Prostate gland (tissue), 2 donors: ENCODE measurements around the gene TLR5. TPM values are rescaled to one million over a fixed set of nuclear protein-coding genes. Genes with fewer than 3 reads are reported as not detected.

Source experiments
- DNase-seq: peaks from one replicate; pipeline ENCODE4 v3.0.0-alpha.2; 2019; ENCODE audit warnings: low spot score
- H3K27ac ChIP-seq, 2 donors: fragments of 200-600 bp; sonication (generic); 2 replicates each; pipeline ENCODE4 v1.5.1; 2017 to 2019
- H3K27me3 ChIP-seq: fragments of 200-600 bp; sonication (generic); replicated peaks from 2 replicates; pipeline ENCODE4 v1.5.1; 2019; ENCODE audit not compliant: insufficient read depth
- H3K36me3 ChIP-seq, 2 donors: fragments of 200-600 bp; sonication (generic); 1 replicate in 1 of 2; 2 replicates in 1 of 2; pipeline versions ENCODE4 v1.5.1 to v1.8.1; 2017 to 2019
- H3K4me1 ChIP-seq: fragments of 200-600 bp; sonication (generic); replicated peaks from 2 replicates; pipeline ENCODE4 v1.5.1; 2019
- H3K4me3 ChIP-seq, 2 donors: fragments of 200-600 bp; sonication (generic); 2 replicates each; pipeline ENCODE4 v1.5.1; 2017 to 2019
- H3K9me3 ChIP-seq: fragments of 200-600 bp; sonication (generic); 2 replicates; pipeline ENCODE4 v1.5.1; 2017
- CTCF ChIP-seq, 4 experiments: fragments of 200-600 bp in 2 of 4; fragments of 450-650 bp in 2 of 4; sonication (generic) in 2 of 4; IDR thresholded peaks; 1 replicate in 3 of 4; 2 replicates in 1 of 4; pipeline ENCODE4 v1.5.1; 2016 to 2019; ENCODE audit warnings: antibody characterized with exemption in 4 of 4, mild to moderate bottlenecking in 2 of 4, moderate library complexity in 2 of 4
- POLR2A ChIP-seq: fragments of 450-650 bp; IDR thresholded peaks from one replicate; pipeline ENCODE4 v1.6.1; 2016; ENCODE audit warnings: antibody characterized with exemption, mild to moderate bottlenecking
- POLR2AphosphoS5 ChIP-seq: sonication (generic); formaldehyde crosslinking; IDR thresholded peaks from one replicate; pipeline ENCODE4 v1.6.1; 2017; ENCODE audit warnings: antibody characterized with exemption
- WGBS: methylation state at CpG from one replicate; pipeline ENCODE4 v1.1.5; 2018; 5-methylcytosine and 5-hydroxymethylcytosine counted together
- intact Hi-C: fragments of 100-400 bp; cut with DNase I; formaldehyde crosslinking; loops from one replicate; pipeline ENCODE4 v1.14.2; 2022
- total RNA-seq, 2 donors: library from RNA; depleted of rRNA; stranded (reverse); fragments of >200 nt; gene quantifications; one replicate each; pipeline ENCODE4 v1.1.0, GENCODE V29; 2016

The TLR5 gene
- total RNA-seq, 2 donors from 2014 or later: 7.4 to 14.2 TPM

GRCh38 chr1:223161321-223161720, 18.3 kb upstream of the TLR5 start:
- Histone ChIP-seq H3K27ac (no peak overlapping the region), H3K27me3 (no peaks in the 10 kb centered on the region), H3K9me3 (no peaks in the 10 kb centered on the region), H3K4me1 (no peaks in the 10 kb centered on the region), H3K4me3 (no peak overlapping the region), H3K36me3 (no peaks in the 10 kb centered on the region)
- no peak for DNase-seq
- no peak for TF ChIP-seq POLR2AphosphoS5
- no peak for TF ChIP-seq CTCF (IDR thresholded peaks at IDR 0.05)
- TF ChIP-seq POLR2A: no peak
- 78% methylated on average over 3 of the region's 3 CpGs for WGBS
- intact Hi-C loops: no loop called here

GRCh38 chr1:223156343-223156742, 13.3 kb upstream of the TLR5 start:
- no peak overlapping the region for H3K27ac ChIP-seq
- WGBS: 89% methylated on average over 2 of the region's 2 CpGs
- H3K9me3 ChIP-seq: no peaks in the 10 kb centered on the region
- TF ChIP-seq POLR2AphosphoS5: no peak
- no peak for TF ChIP-seq CTCF (IDR thresholded peaks at IDR 0.05)
- no peaks in the 10 kb centered on the region for H3K27me3 ChIP-seq
- intact Hi-C loops: no loop called here
- no peaks in the 10 kb centered on the region for H3K4me1 ChIP-seq
- no peaks in the 10 kb centered on the region for H3K36me3 ChIP-seq
- no peak for DNase-seq
- no peak overlapping the region for H3K4me3 ChIP-seq

GRCh38 chr1:223155153-223155552, 12.1 kb upstream of the TLR5 start:
- TF ChIP-seq CTCF (IDR thresholded peaks at IDR 0.05) (no peak), POLR2AphosphoS5 (no peak), POLR2A (no peak)

GRCh38 chr1:223153177-223154119, 10.4 kb upstream of the TLR5 start:
- DNase-seq: no peak
- Histone ChIP-seq H3K9me3 (no peaks in the 10 kb centered on the region), H3K27me3 (no peaks in the 10 kb centered on the region), H3K4me3 (no peak overlapping the region), H3K27ac (no peak overlapping the region), H3K36me3 (no peaks in the 10 kb centered on the region), H3K4me1 (no peaks in the 10 kb centered on the region)
- TF ChIP-seq POLR2AphosphoS5 (no peak), CTCF (IDR thresholded peaks at IDR 0.05) (no peak), POLR2A (no peak)
- intact Hi-C loops: no loop called here
- WGBS: 78% methylated on average over 3 of the region's 3 CpGs

More at GRCh38 chr1:223155153-223155552, 12.1 kb upstream of the TLR5 start:
- H3K4me3 ChIP-seq: no peak overlapping the region
- WGBS: 61% methylated on average over 2 of the region's 2 CpGs
- no peaks in the 10 kb centered on the region for H3K27me3 ChIP-seq
- no peak overlapping the region for H3K27ac ChIP-seq
- no peaks in the 10 kb centered on the region for H3K4me1 ChIP-seq
- intact Hi-C loops: no loop called here
- DNase-seq: no peak
- no peaks in the 10 kb centered on the region for H3K9me3 ChIP-seq
- H3K36me3 ChIP-seq: no peaks in the 10 kb centered on the region

GRCh38 chr1:223152399-223152798, 9.4 kb upstream of the TLR5 start:
- 82% methylated on average over 4 of the region's 4 CpGs for WGBS
- TF ChIP-seq POLR2AphosphoS5 (no peak), CTCF (IDR thresholded peaks at IDR 0.05) (no peak), POLR2A (no peak)
- Histone ChIP-seq H3K36me3 (no peaks in the 10 kb centered on the region), H3K4me3 (no peak overlapping the region), H3K4me1 (no peaks in the 10 kb centered on the region), H3K9me3 (no peaks in the 10 kb centered on the region), H3K27ac (no peak overlapping the region), H3K27me3 (no peaks in the 10 kb centered on the region)
- intact Hi-C loops: no loop called here
- no peak for DNase-seq
